ENCODE measurements around the gene NUDT19. TPM values are rescaled to one million over a fixed set of nuclear protein-coding genes. Genes with fewer than 3 reads are reported as not detected.
A peak's percentile ranks its signal among the peaks of the same experiment; 100 is the strongest.
"Not testable (repeated sequence)": the region's sequence is repeated elsewhere in the genome, so short reads cannot be mapped to it uniquely, and the experiment has no call there.

Gene NUDT19
- total RNA-seq, 1 donor, result 8.9 TPM

GRCh38 chr19:32674931-32675719, 16.5 kb upstream of the NUDT19 start, which contains the start of gene ANKRD27:
Gene ANKRD27, minus strand, starts transcription at chr19:32675180. Its CDS starts 16,165 bp downstream, at chr19:32659015.
- DNase-seq (ENCODE audit: low read depth in 2 of 3, low spot score in 2 of 3), result peak; percentile 97 to 99 (median 98)

GRCh38 chr19:32675720-32676185, 15.9 kb upstream of the NUDT19 start, which contains the start of gene RGS9BP:
Gene RGS9BP, plus strand, starts transcription at chr19:32675848. Its CDS starts 416 bp downstream, at chr19:32676264.
- DNase-seq (ENCODE audit: low read depth in 2 of 3, low spot score in 2 of 3), result peak; percentile 25 to 47 (median 46)

DNA sequence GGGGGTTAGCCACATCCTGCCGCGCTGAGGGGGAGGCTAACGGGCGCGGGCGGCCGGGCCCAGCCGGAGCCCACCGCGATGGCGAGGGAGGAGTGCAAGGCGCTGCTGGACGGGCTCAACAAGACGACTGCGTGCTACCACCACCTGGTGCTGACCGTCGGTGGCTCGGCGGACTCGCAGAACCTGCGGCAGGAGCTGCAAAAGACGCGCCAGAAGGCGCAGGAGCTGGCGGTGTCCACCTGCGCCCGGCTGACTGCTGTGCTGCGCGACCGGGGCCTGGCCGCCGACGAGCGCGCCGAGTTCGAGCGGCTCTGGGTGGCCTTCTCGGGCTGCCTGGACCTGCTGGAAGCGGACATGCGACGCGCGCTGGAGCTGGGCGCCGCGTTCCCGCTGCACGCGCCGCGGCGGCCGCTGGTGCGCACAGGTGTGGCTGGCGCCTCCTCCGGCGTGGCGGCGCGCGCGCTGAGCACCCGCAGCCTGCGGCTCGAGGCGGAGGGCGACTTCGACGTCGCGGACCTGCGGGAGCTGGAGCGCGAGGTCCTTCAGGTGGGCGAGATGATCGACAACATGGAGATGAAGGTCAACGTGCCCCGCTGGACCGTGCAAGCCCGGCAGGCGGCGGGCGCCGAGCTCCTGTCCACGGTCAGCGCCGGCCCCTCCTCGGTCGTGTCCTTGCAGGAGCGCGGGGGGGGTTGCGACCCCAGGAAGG, 15.3 kb upstream of the NUDT19 start:
- peak in 1 of 3 donors; percentile 19 for DNase-seq (ENCODE audit: low read depth in 2 of 3, low spot score in 2 of 3)

GRCh38 chr19:32676895-32677359, 14.7 kb upstream of the NUDT19 start:
- no peak for DNase-seq (ENCODE audit: low read depth in 2 of 3, low spot score in 2 of 3)

GRCh38 chr19:32677657-32678056, 14.0 kb upstream of the NUDT19 start:
- DNase-seq (ENCODE audit: low read depth in 2 of 3, low spot score in 2 of 3), result peak in 1 of 3 donors; percentile 33

- no peak for DNase-seq (ENCODE audit: low read depth in 2 of 3, low spot score in 2 of 3)
These were observed 10.6 kb upstream of the NUDT19 start for GRCh38 chr19:32680986-32681385.

GRCh38 chr19:32682317-32682716, 9.3 kb upstream of the NUDT19 start:
- no peak for DNase-seq (ENCODE audit: low read depth in 2 of 3, low spot score in 2 of 3)

DNA sequence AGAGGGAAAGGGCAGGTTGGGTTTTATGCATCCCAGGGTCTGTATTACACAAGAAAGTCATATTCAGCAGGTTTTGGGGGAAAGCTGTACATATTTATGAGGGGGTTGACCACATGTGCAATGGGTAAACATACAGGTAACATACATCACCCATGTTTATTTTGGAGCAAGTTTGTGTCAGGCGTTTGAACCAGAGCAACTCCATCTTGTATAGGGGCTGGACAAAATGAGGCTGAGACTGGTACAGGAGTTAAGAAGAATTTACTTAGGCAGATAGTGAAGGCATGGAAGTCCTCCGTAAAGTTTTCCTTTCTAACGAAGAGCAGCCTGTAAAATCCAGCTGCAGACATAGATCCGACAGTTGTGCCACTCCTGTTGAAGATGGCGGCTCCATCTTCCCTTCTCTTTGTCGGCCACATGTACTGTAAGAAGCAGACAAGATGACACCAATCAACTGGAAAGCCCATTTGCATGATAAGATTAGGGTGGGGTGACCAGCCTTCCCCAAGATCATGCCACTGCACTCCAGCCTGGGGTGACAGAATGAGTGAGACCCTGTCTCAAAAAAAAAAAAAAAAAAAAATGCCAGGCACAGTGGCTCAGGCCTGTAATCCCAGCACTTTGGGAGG, 4.7 kb upstream of the NUDT19 start:
- DNase-seq (ENCODE audit: low read depth in 2 of 3, low spot score in 2 of 3), result no peak

GRCh38 chr19:32687681-32688080, 3.9 kb upstream of the NUDT19 start:
- no peak for DNase-seq (ENCODE audit: low read depth in 2 of 3, low spot score in 2 of 3)

GRCh38 chr19:32688311-32688710, 3.3 kb upstream of the NUDT19 start:
- DNase-seq (ENCODE audit: low read depth in 2 of 3, low spot score in 2 of 3), result no peak

DNA sequence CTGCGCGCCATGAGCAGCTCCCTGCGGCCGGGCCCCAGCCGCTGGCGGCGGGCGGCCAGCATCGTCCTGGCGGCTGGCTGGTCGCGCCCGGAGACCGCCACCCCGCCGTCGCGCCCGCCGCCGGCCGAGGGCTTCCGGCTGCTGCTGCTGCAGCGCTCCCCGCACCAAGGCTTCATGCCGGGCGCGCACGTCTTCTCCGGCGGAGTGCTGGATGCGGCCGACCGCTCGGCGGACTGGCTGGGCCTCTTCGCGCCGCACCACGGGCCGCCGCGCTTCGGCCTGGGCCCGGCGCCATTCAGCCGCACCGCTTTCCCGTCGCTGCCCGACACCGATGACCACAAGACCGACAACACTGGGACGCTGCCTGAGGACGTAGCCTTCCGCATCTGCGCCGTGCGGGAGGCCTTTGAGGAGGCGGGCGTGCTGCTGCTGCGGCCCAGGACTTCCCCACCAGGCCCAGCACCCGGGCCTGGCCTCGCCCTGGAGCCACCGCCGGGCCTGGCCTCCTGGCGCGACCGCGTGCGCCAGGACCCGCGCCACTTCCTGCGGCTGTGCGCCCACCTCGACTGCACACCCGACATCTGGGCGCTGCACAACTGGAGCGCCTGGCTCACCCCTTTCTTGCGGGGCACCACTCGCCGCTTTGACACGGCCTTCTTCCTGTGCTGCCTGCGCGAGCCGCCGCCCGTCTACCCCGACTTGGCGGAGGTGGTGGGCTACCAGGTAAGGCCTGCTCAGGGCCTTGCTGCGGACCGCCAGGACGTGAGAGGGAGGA, 518 bp downstream of the NUDT19 start:
- peak; percentile 37 to 71 (median 64) for DNase-seq (ENCODE audit: low read depth in 2 of 3, low spot score in 2 of 3)

DNA sequence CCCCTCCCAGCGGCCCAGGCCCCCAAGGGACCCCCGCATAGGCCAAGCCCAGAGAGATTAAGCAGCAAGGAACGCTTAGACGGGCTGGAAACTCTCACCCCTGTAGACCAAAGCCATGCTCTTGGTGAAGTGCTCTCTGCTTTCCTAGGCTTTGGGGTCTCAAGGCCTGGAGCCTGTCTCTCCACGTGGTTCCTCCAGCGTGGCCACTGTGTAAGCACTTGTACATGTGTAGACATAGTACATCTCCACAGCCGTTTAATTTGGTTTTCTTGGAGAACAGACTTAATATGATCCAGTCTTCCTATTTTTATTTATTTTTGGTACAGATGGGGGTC, 1.1 kb downstream of the NUDT19 start:
- no peak for DNase-seq (ENCODE audit: low read depth in 2 of 3, low spot score in 2 of 3)

GRCh38 chr19:32693151-32694108, 1.8 kb downstream of the NUDT19 start:
- DNase-seq (ENCODE audit: low read depth in 2 of 3, low spot score in 2 of 3), result peak in 2 of 3 donors; percentile 74 to 86

- DNase-seq (ENCODE audit: low read depth in 2 of 3, low spot score in 2 of 3), result not testable (repeated sequence)
These were observed 2.7 kb downstream of the NUDT19 start for GRCh38 chr19:32694316-32694715.

GRCh38 chr19:32694851-32695250, 3.2 kb downstream of the NUDT19 start:
- not testable (repeated sequence) for DNase-seq (ENCODE audit: low read depth in 2 of 3, low spot score in 2 of 3)

GRCh38 chr19:32695506-32695905, 3.9 kb downstream of the NUDT19 start:
- DNase-seq (ENCODE audit: low read depth in 2 of 3, low spot score in 2 of 3), result peak in 2 of 3 donors; percentile 49 to 58

- DNase-seq (ENCODE audit: low read depth in 2 of 3, low spot score in 2 of 3), result not testable (repeated sequence)
These were observed 5.2 kb downstream of the NUDT19 start for GRCh38 chr19:32696771-32697170.

DNA sequence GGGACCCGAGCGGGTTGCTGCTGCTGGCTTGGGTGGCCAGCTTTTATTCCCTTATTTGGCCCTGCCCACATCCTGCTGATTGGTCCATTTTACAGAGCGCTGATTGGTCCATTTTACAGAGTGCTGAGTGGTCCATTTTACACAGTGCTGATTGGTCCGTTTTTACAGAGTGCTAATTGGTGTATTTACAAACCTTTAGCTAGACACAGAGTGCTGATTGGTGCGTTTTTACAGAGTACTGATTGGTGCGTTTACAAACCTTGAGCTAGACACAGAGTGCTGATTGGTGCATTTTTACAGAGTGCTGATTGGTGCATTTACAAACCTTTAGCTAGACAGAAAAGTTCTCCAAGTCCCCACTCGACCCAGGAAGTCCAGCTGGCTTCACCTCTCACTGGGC, 8.5 kb downstream of the NUDT19 start:
- not testable (repeated sequence) for DNase-seq (ENCODE audit: low read depth in 2 of 3, low spot score in 2 of 3)

GRCh38 chr19:32702010-32702409, 10.4 kb downstream of the NUDT19 start:
- DNase-seq (ENCODE audit: low read depth in 2 of 3, low spot score in 2 of 3), result no peak
